NCI-H1048 (cell line): ENCODE data around the gene PNLIPRP1.

ENCODE experiments used
- DNase-seq: peaks from one replicate; lab custom pipeline; 2025; lab: John Stamatoyannopoulos, UW

The PNLIPRP1 gene

GRCh38 chr10:116599991-116600390 lies 9.2 kb downstream of the PNLIPRP1 start:
- DNase-seq: no peak

- no peak for DNase-seq
These were observed 12.1 kb downstream of the PNLIPRP1 start for GRCh38 chr10:116602648-116603400.

GRCh38 chr10:116606061-116606483 lies 15.3 kb downstream of the PNLIPRP1 start:
- no peak for DNase-seq

GRCh38 chr10:116607336-116607735 lies 16.6 kb downstream of the PNLIPRP1 start:
- no peak for DNase-seq

- no peak for DNase-seq
These were observed 18.2 kb downstream of the PNLIPRP1 start for GRCh38 chr10:116608686-116609594.

GRCh38 chr10:116610443-116611152 lies 19.8 kb downstream of the PNLIPRP1 start:
- DNase-seq: no peak

- no peak for DNase-seq
These were observed 20.4 kb downstream of the PNLIPRP1 start for GRCh38 chr10:116611153-116611545.

- no peak for DNase-seq
These were observed 21.5 kb downstream of the PNLIPRP1 start for GRCh38 chr10:116612107-116612769.

- no peak for DNase-seq
These were observed 22.7 kb downstream of the PNLIPRP1 start for GRCh38 chr10:116613471-116613870.

- no peak for DNase-seq
These were observed 24.0 kb downstream of the PNLIPRP1 start for GRCh38 chr10:116614796-116615195.

- DNase-seq: no peak
These were observed 24.5 kb downstream of the PNLIPRP1 start for GRCh38 chr10:116615199-116615776.

GRCh38 chr10:116620423-116621400 lies 30.0 kb downstream of the PNLIPRP1 start, which contains the start of gene PNLIPRP2:
PNLIPRP2 (plus strand) TSS chr10:116620953.
- no peak for DNase-seq

- no peak for DNase-seq
These were observed 30.7 kb downstream of the PNLIPRP1 start for GRCh38 chr10:116621476-116621875.

- DNase-seq: no peak
These were observed 31.3 kb downstream of the PNLIPRP1 start for GRCh38 chr10:116621934-116622655.

- no peak for DNase-seq
These were observed 35.1 kb downstream of the PNLIPRP1 start for GRCh38 chr10:116625845-116626244.

- DNase-seq: no peak
These were observed 36.1 kb downstream of the PNLIPRP1 start for GRCh38 chr10:116626815-116627214.

GRCh38 chr10:116627386-116627933 lies 36.7 kb downstream of the PNLIPRP1 start:
- no peak for DNase-seq

GRCh38 chr10:116629340-116629739 lies 38.6 kb downstream of the PNLIPRP1 start:
- DNase-seq: no peak

GRCh38 chr10:116630020-116630419 lies 39.3 kb downstream of the PNLIPRP1 start:
- DNase-seq: no peak
